EL (cell line): ENCODE results near the gene ZNHIT2.
"Not testable (repeated sequence)": the region's sequence is repeated elsewhere in the genome, so short reads cannot be mapped to it uniquely, and the experiment has no call there.

Experiments
- DNase-seq: peaks from one replicate; pipeline ENCODE4 v3.0.0-alpha.2; 2016

Gene ZNHIT2

DNA sequence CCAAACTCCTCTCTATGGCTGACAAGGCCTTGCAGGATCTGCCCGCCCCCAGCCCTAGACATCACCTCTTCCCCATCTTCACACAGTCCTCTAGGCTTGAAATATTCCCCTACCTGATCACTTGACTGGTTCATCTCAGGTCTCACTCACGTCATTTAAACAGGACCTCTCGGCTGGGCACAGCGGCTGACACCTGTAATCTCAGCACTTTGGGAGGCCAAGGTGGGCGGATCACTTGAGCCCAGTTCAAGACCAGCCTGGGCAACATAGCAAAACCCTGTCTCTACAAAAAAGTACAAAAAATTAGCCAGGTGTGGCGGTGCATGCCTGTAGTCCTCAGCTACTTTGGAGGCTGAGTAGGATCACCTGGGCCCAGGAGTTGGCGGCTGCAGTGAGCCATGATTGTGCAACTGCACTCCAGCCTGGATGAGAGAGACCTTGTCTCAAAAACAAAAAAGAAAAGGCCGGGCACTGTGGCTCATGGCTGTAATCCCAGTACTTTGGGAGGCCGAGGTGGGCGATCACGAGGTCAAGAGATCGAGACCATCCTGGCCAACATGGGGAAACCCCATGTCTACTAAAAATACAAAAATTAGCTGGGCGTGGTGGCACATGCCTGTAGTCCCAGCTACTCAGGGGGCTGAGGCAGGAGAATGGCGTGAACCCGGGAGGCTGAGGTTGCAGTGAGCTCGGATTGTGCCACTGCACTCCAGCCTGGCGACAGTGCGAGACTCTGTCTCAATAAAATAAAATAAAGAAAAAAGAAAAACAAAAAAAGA lies 1.6 kb upstream of the ZNHIT2 start:
- not testable (repeated sequence) for DNase-seq

DNA sequence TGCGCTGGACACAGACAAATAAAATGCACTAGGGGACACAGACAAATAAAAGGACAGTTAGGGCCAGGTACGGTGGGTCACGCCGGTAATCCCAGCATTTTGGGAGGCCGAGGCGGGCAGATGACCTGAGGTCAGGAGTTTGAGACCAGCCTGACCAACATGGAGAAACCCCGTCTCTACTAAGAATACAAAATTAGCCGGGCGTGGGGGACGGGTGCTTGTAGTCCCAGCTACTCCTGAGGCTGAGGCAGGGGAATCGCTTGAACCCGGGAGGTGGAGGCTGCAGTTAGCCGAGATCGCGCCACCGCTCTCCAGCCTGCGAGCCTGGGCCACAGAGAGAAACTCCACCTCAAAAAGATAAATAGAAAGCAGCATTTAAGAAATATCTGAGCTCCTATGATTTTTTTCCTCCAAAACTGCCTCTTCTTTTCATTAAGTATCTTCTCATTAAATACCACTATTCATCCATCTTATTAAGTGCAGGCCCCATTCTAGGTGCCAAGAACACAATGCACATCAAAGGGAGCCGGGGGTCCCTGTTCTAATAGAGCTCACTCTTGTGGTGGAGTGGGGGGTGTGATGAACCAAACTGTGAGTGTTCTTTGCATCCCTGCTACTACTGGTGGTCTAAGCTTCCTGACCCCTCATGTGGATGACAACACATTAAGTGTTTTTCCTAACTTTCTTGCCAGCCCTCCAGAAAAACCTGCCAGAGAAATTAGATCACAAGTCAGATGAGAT lies 766 bp upstream of the ZNHIT2 start:
- DNase-seq = no peak

DNA sequence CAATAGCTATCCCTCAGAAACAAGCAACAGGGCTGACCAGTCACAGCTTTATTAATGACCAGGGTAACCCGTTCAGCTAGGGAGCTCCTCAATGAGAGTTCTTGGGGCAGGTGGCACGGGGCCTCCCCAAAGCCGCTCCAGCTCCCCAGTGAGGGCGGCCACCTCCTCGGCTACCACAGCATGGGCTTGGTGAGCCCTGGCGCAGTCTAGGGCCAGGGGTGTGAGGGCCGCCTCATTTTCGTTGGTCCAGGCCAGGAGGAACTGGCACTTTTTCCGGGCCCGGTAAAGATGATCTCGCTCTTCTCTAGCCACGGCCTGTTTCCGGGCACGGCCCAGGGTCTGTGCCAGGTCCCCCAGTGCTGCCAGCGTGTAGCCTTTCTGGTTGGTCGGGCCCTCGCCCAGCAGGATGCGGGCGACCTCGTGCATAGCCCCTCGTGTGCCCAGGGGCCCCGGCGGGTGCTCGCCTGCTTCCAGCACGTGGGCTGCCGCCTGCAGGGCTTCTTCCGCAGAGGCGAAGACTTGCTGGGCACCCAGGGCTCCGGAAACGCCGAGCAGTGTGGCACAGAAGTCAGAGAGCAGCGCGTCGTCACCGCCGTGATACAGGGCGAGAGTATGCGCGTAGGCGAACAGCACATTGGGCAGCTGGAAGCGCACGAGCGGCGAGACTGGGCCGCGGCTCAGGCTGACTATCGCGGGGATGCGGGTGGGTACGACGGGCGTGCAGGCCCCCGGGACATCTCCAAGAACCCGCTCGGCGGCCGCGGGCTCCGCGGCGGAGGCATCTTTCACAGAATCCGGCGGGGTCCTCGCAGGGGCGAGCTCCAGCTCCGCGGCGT lies 913 bp downstream of the ZNHIT2 start:
- DNase-seq = peak; percentile 61

DNA sequence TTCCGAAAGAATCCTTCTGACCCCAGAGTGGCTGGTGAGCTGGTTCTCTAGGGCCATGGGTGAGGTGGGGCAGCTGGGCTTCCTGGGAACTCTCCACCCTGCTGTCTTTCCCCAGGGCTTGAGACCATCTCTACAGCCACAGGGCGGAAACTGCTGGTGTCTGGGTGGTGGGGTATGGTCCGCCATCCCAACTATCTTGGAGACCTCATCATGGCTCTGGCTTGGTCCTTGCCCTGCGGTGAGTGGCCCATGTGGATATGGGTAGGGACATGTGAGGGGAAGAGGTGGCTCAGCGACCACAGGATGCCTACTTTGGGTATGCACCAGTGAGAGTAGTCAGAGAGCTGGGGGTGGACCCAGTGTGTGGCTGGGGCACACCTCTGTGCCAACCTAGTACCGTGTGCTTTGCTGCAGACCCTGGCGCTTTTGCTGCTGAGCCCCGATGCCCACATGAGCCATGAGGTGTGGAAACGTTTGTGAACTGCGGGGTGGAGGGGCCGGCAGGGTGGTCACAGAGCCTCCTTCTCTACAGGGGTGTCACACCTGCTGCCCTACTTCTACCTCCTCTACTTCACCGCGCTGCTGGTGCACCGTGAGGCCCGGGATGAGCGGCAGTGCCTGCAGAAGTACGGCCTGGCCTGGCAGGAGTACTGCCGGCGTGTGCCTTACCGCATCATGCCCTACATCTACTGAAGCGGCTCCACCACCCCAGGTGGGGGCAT lies 2.0 kb downstream of the ZNHIT2 start:
- DNase-seq = no peak

DNA sequence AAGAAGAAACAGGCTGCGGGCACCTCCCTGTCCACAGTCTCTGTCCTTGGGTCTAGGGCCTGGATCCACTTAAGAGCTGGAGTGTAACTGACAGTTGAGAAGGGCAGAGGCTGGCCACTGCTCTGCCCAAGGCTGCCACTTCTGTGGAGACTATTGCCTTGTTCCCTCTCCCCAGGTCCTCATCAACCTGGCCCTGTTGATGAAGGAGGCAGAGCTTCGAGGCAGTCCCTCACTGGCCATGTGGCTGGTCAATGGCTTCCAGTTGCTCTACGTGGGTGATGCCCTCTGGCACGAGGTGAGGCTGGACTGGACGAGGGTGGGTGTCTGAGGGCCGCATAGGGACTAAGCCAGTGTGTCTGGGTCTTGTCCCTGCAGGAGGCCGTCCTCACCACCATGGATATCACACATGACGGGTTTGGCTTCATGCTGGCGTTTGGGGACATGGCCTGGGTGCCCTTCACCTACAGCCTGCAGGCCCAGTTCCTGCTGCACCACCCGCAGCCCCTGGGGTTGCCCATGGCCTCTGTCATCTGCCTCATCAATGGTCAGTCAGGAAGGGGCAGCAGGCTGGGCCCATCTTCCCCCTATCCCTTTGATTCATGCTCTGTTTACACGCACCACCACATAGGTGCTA lies 2.8 kb downstream of the ZNHIT2 start:
- no peak for DNase-seq

DNA sequence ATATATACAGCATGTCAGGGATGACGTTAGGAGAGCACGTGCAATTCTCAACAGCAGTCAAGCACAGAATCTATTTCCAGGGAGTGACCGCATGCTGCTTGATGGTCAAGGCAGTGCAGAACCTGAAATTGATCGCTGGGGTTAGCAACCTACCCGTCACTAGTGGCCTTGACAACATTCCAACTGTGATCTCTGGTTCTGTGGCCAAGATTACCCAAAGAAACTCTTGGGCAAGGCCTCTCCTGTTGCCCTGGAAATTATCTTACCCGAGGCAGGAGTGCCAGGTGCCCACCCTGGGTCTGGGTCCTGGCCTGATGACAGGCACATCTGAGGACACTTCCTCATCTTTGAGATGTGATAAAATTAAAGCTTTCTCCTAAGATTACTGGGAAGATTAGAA lies 3.7 kb downstream of the ZNHIT2 start:
- no peak for DNase-seq

DNA sequence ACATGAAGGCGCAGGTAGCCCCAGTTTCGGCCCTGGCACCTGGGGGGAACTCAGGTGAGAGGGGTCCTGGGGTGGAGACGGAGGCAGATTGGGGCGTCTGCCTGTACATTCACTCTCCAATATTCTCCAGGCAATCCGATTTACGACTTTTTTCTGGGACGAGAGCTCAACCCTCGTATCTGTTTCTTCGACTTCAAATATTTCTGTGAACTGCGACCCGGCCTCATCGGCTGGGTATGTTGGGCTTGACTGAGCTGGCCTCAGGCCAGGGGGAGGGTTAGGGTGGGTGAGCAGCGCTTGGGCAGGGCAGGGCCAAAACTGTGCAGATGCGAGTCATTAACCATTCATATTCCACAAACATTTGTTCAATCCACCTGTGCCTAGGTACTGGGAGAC lies 4.1 kb downstream of the ZNHIT2 start:
- DNase-seq = no peak

DNA sequence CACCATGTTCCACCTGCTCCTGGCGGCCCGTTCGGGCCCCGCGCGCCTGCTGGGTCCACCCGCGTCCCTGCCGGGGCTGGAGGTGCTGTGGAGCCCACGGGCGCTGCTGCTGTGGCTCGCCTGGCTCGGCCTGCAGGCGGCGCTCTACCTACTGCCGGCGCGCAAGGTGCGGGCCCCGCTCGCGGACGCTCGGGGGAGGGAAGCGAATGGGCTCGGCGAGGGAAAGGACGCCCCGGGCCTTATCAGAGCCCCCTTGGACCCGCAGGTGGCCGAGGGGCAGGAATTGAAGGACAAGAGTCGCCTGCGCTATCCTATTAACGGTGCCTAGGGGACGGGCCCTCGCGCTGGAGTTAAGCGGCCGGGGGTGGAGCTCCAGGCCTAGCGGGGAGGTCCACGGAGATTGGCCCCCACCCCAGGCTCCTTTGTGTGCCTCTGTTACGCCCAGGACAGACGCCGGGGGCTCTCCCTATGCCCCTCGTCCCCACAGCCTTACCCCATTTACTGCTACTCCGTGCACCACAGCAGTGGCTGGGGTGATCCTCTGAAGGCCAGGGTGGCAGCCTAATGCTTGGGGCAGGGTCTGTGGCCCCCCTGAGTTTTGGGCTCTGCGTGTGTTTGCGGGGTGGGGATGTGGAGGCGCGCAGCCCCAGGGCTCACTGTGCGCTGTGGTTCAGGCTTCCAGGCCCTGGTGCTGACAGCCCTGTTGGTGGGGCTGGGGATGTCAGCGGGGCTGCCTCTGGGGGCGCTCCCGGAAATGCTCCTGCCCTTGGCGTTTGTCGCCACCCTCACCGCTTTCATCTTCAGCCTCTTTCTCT lies 4.7 kb downstream of the ZNHIT2 start:
- DNase-seq = peak; percentile 42

DNA sequence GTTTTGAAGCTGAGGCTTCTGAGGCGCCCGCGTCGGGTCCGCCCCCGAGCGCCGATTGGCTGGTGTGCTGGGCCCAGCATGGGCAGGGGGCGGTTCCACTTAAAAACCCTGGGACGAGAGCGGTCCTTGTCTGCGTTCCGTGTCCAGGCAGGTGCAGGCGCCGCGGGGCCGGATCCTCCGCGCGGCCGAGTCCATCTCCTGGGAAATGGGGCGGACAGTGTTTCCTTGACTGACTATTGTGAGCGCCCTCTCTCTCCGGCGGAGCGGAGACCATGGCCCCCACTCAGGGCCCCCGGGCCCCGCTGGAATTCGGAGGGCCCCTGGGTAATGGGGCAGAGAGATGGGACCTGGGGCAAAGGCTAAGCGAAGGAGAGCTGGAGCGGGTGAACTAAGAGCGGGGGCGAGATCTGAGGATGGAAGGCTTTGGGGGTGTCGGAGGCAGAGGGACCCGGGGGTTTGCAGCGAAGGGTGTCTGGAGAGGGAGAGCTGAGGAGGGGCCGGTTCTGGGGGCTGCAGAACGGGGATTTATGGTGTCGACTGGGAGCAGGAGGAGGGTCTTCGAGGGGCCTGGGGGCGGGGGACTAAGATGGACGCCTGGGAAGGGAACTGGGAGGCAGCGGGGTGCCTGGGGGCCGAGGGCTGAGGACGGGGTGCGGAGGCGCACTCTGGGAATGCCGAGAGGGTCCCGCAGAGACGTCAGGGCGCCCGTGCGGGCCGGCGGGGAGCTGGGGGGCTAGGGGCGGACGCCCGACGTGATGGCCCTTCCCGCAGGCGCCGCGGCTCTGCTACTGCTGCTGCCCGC lies 5.6 kb downstream of the ZNHIT2 start, which contains the start of gene TM7SF2:
Gene TM7SF2, plus strand, starts transcription at position 129 of the 802 bp plus-strand sequence. Its CDS starts 144 bp downstream, at position 273.
- peak; percentile 94 for DNase-seq

DNA sequence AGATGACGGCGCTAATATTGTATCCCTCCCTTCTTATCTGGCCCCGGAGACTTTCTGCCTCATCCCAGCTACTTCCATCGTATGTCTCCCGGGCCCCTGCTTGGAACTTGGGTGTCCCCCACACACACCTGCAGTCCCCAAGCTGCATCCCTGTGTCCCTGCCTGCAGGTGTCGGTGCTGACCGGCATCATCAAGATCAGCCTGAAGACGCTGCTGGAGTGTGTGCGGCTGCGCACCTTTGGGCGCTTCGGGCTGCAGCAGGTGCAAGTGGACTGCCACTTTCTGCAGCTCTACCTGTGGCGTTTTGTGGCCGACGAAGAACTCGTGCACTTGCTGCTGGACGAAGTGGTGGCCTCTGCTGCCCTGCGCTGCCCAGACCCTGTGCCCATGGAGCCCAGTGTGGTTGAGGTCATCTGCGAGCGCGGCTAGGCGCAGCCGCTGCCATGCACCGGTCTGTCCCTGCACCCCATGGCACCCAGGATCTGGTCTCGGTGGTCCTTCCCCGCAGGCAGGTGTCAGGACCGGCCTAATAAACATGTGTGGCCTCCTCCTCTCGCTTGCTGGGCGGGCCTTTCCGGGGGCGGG lies 6.2 kb downstream of the ZNHIT2 start:
- DNase-seq = no peak

DNA sequence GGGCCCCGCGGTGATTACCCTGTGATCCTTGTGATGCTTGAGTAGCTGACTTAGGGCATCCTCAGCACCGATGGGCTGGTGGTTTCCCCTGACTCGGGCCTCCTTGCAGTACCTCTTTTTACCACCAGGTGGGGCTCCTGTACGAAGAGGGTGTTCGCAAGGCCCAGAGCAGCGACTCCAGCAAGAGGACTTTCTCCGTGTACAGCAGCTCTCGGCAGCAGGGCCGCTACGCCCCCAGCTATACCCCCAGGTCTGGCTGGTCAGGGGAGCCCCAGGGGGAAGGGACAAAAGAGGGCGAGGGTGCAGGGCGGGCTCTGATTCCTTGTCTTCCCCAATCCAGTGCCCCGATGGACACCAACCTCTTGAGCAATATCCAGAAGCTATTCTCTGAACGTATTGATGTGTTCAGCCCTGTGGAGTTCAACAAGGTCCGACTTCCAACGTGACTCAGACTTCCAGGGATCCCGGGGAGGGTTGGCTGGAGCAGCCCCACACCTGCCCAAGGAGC lies 7.1 kb downstream of the ZNHIT2 start:
- peak; percentile 80 for DNase-seq

DNA sequence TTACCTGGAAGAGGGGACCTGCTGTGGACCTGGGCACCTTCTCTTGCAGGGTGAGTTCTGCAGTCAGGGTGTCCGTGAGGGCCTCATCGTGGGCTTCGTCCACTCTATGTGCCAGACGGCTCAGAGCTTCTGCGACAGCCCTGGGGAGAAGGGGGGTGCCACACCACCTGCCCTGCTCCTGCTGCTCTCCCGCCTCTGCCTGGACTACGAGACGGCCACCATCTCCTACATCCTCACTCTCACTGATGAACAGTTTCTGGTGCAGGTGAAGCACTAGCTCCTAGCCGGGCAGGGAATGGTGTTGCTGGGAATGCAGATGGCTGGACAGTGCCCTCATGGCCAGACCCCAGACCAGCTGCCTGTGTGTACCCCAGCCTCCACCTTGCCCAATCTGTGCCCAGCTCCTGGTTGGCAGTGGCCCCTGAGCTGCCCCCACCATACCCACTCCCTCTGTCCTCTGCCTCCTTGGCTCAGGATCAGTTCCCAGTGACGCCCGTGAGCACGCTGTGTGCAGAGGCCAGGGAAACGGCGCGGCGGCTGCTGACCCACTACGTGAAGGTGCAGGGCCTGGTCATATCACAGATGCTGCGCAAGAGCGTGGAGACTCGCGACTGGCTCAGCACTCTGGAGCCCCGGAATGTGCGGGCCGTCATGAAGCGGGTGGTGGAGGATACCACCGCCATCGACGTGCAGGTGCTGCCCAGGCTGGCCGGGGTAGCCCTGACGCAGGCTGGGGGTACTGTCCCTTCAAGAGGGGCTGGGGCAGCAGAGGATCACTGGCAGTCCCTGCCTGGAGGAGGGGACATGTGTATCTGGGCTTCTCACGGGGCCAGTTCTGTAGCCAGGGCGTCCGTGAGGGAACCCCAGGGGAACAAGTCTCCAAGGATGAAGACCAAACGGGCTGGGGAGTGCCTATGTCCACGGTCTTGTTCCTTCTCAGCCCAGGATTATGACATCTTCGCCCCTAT lies 8.0 kb downstream of the ZNHIT2 start:
- DNase-seq = no peak

DNA sequence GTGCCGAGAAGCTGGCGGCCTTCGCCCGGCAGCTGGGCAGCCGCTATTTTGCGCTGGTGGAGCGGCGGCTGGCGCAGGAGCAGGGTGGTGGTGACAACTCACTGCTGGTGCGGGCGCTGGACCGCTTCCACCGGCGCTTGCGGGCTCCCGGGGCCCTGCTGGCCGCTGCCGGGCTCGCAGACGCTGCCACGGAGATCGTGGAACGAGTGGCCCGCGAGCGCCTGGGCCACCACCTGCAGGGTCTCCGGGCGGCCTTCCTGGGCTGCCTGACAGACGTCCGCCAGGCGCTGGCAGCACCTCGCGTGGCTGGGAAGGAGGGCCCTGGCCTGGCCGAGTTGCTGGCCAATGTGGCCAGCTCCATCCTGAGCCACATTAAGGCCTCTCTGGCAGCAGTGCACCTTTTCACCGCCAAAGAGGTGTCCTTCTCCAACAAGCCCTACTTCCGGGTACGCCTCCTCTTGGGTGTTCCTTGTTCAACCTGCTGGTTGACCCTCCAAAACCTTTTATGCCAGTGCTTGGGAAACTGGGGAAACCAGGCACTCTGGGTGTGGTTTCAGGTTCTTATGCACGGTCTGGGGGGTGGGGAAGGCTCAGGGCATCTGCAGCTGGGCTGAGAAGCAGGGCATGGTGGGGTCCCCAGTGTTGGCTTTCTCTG lies 8.9 kb downstream of the ZNHIT2 start:
- no peak for DNase-seq

DNA sequence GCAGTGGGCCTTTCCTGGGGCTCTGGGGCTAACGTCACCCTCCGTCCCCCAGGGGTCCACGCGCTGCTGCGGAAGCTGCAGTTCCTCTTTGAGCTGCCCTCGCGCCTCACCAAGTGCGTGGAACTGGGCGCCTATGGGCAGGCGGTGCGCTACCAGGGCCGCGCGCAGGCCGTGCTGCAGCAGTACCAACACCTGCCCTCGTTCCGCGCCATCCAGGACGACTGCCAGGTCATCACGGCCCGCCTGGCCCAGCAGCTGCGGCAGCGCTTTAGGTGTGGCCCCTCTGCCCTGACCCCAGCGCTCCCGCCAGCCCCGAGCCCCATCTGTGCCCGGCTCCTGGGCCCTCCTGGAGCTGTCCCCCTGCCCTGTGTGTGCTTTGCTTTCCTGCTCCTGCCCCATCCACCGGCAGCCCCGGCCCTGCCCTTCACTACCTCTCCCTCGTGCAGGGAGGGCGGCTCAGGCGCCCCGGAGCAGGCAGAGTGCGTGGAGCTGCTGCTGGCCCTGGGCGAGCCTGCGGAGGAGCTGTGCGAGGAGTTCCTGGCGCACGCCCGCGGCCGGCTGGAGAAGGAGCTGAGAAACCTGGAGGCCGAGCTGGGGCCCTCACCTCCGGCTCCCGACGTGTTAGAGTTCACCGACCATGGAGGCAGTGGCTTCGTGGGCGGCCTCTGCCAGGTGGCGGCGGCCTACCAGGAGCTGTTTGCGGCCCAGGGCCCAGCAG lies 9.6 kb downstream of the ZNHIT2 start:
- DNase-seq = no peak

DNA sequence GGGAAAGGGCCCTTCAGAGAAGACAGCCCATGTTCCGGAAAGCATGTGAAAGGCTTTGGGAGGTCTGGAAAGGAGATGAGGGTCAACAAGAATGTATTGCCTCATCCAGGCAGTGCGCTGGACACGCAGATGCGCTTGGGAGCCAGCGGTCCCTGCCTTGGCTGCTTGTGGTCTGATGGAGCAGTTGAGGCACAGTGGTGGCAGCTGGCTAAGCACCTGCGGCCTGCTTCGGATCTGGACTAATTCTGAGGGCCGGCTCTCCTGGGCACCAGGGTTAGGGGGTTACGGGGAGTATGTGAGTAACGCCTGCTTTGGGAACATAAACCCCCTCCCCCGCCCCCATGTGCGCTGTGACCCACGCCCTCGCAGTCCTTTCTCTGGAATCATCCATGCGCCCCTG lies 10.4 kb downstream of the ZNHIT2 start:
- no peak for DNase-seq

DNA sequence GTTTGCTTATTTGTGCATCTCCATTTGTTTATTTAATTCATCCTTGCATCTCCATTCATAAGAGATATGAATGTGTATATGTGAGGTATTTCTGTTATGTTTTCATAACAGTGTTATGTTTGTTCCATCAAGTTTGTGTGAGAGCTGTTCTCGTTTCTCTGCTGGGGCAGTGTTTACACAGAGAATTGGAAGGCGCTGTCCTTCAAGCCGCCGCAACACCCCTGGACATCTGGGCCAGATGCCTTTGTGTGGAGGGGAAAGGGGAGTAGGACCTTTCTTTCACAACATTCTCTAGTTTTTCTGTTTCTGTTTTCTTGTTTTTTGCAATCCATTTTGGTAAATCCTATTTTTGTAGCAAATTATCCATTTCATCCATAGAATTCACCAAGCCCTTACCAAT lies 12.9 kb downstream of the ZNHIT2 start:
- DNase-seq = no peak

DNA sequence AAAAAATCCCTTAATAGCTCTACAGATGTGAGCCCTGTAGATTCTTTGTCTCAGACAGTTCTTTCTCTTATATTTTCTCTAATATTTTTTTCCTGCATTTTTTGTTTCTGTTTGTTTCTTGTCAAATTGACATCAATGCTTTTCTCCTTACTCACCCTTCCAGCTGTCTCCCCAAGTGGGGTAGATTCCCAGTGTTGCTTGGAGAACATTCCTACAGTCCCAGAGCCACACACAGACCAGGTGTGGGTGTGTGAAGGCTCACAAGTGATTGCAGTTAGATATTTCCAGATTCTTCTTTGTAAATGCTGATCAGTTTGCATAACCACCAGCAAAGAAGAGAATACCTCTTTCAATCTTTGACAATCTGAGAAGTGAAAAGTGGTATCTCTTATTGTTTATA lies 14.0 kb downstream of the ZNHIT2 start:
- DNase-seq = no peak
